Activated naive CD8-positive, alpha-beta T cell treated with anti-CD3 and anti-CD28 coated beads, Interleukin-2, amount 50 U/mL, for 24 hours (primary cell): ENCODE results near the gene ZNF326.

Experiments used
- ATAC-seq: fragments of 150-1000 bp; cut with Tn5 transposase; one replicate; pipeline ENCODE4 v1.10.0; 2021
- DNase-seq: peaks from one replicate; pipeline ENCODE4 v3.0.0; 2021
- H3K27ac Mint-ChIP-seq: one replicate; pipeline ENCODE4 v1.8.0; 2021; ENCODE audit warnings: mild to moderate bottlenecking, mixed read lengths
- H3K27me3 Mint-ChIP-seq: one replicate; pipeline ENCODE4 v1.8.0; 2021; ENCODE audit warnings: mixed read lengths
- H3K36me3 Mint-ChIP-seq: one replicate; pipeline ENCODE4 v1.8.0; 2021; ENCODE audit warnings: low read depth, mixed read lengths
- H3K4me1 Mint-ChIP-seq: one replicate; pipeline ENCODE4 v1.8.0; 2021; ENCODE audit warnings: mixed read lengths
- H3K4me3 Mint-ChIP-seq: one replicate; pipeline ENCODE4 v1.8.0; 2021; ENCODE audit warnings: mild to moderate bottlenecking, moderate library complexity, mixed read lengths
- H3K9me3 Mint-ChIP-seq: one replicate; pipeline ENCODE4 v1.8.0; 2021; ENCODE audit warnings: mixed read lengths

ZNF326 gene, protein sequence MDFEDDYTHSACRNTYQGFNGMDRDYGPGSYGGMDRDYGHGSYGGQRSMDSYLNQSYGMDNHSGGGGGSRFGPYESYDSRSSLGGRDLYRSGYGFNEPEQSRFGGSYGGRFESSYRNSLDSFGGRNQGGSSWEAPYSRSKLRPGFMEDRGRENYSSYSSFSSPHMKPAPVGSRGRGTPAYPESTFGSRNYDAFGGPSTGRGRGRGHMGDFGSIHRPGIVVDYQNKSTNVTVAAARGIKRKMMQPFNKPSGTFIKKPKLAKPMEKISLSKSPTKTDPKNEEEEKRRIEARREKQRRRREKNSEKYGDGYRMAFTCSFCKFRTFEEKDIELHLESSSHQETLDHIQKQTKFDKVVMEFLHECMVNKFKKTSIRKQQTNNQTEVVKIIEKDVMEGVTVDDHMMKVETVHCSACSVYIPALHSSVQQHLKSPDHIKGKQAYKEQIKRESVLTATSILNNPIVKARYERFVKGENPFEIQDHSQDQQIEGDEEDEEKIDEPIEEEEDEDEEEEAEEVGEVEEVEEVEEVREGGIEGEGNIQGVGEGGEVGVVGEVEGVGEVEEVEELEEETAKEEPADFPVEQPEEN

DNA sequence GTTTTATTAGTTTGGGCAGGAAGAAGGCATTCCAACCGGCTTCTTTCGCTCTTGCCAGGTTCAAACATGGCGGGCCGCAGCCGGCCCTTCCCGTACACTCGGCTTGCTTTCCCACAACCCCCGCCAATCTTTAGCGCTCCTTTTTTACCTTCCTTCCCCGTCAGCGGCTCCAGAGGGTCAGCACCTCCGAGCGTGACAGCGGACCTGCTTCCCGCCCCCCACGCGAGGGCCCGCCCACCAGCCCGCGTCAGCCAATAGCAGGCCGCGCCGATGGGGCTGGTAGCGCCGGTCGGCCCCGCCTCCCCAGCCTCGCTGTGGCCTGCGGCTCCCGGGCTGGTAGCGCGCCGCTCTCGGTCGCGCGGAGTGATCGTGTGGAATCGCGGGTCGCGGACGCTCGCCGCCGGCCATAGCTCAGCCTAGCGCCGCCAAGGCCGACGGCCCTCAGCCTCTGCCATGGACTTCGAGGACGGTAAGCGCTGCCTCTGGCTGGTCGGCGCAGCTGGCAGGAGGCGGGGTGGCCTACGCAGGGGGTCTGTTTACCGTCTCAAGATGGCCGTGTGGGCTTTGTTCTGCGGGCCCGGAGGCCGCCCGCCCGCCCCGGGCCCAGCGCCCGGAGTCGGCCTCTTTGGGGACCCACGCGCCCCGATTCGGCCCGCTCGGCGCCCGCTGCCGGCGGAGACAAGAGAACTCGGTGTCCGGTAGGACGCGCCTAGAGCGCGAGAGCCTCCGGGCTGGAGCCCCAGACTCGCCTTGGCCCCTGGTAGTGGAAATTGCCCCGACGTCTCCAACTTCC lies at the start of gene ZNF326:
ZNF326 (plus strand) TSS at position 306 of the 793 bp plus-strand sequence; CDS start at position 454, 148 bp downstream.
- Mint-ChIP-seq H3K27me3 (peaks cover 5% of the 10 kb centered on the region), H3K36me3 (peaks cover 24% of the 10 kb centered on the region), H3K4me1 (peaks cover 47% of the 10 kb centered on the region), H3K4me3 (peak within 1 kb of the TSS; percentile 89), H3K9me3 (no peaks in the 10 kb centered on the region), H3K27ac (peak within 1 kb of the TSS; percentile 79)
- DNase-seq (peak; percentile 96), ATAC-seq (peak; percentile 95)

DNA sequence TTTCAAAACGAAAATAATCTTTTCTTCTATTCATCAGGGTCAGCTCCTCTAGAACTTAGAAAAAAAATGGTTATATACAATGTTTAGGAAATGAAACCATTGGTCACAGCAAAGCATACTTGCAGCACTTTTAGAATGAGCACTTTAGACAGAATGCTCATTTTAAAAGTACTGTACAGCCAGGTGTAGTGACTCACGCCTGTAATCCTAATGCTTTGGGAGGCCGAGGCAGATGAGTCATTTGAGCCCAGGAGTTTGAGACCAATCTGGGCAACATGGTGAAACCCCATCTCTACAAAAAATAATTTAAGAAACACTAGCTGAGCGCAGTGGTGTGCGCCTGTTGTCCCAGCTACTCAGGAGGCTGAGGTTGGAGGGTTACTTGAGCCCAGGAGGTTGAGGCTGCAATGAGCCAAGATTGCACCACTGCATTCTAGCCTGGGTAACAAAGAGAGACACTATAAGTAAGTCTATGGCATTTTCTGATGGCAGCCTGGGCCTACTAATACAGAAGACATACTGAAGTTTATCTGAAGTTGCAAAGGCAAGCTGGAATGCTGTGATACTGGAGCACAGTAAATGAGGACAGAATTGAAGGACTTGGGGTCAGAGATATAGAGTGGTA lies 48.9 kb upstream of the ZNF326 start:
- peaks cover 6% of the 10 kb centered on the region for H3K4me1 Mint-ChIP-seq
- no peaks in the 10 kb centered on the region for H3K9me3 Mint-ChIP-seq
- no peaks in the 10 kb centered on the region for H3K36me3 Mint-ChIP-seq
- H3K4me3 Mint-ChIP-seq = no peak overlapping the region
- DNase-seq (no peak), ATAC-seq (peak; percentile 60)
- peaks cover 3% of the 10 kb centered on the region for H3K27me3 Mint-ChIP-seq
- no peak overlapping the region for H3K27ac Mint-ChIP-seq

DNA sequence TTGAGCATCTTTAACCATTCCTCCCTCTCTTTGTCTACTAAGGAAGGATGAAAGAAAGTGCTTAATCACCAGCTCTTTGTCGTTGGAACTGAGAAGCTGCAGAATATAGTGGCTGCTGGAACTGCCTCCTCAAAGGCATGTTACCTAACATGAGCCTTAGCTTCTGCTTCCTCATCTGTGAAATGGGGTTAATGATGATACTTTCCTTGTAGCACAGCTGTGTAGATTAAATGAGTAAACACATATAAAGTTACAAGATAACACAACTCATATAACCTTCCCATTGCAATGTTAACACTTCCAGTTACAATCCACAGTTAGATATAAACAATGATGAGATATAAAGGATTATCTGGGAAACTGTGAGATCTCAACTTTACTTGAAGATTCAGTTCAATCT lies 48.4 kb upstream of the ZNF326 start:
- no peaks in the 10 kb centered on the region for H3K36me3 Mint-ChIP-seq
- DNase-seq = no peak

DNA sequence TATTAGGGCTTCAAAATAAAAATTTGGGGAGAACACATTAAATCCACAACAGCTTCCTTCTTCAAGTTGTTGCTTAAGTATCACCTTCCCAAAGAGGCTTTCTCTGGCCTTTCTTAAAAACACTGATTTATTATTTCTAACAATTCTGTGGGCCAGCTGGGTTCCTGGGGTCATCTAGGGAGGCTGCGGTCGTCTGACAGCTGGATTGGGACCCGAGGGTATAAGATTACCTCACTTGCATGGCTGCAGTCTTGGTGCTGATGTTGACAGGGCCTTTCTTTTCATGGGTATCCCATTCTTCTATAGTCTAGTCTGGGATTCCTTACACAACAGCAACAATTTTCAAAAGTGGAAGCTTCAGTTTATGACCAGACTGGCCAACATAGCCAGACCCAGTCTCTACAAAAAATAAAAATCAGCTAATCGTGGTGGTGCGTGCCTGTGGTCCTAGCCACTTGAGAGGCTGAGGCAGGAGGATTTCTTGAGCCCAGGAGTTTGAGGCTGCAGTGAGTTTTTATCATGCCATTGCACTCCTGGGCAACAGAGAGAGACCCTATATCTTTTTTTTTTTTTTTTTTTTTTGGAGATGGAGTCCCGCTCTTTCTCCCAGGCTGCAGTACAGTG lies 46.1 kb upstream of the ZNF326 start:
- no peak for ATAC-seq
- H3K9me3 Mint-ChIP-seq = no peaks in the 10 kb centered on the region
- H3K27me3 Mint-ChIP-seq = peaks cover 3% of the 10 kb centered on the region
- no peak for DNase-seq
- peaks cover 18% of the 10 kb centered on the region for H3K4me1 Mint-ChIP-seq
- no peaks in the 10 kb centered on the region for H3K36me3 Mint-ChIP-seq
- H3K27ac Mint-ChIP-seq = no peak overlapping the region
- H3K4me3 Mint-ChIP-seq = no peak overlapping the region

More for the DNA sequence above, 48.4 kb upstream of the ZNF326 start:
- no peak for ATAC-seq
- peaks cover 1% of the 10 kb centered on the region for H3K4me1 Mint-ChIP-seq
- H3K4me3 Mint-ChIP-seq = no peak overlapping the region
- H3K27me3 Mint-ChIP-seq = peaks cover 3% of the 10 kb centered on the region
- no peaks in the 10 kb centered on the region for H3K9me3 Mint-ChIP-seq
- no peak overlapping the region for H3K27ac Mint-ChIP-seq

DNA sequence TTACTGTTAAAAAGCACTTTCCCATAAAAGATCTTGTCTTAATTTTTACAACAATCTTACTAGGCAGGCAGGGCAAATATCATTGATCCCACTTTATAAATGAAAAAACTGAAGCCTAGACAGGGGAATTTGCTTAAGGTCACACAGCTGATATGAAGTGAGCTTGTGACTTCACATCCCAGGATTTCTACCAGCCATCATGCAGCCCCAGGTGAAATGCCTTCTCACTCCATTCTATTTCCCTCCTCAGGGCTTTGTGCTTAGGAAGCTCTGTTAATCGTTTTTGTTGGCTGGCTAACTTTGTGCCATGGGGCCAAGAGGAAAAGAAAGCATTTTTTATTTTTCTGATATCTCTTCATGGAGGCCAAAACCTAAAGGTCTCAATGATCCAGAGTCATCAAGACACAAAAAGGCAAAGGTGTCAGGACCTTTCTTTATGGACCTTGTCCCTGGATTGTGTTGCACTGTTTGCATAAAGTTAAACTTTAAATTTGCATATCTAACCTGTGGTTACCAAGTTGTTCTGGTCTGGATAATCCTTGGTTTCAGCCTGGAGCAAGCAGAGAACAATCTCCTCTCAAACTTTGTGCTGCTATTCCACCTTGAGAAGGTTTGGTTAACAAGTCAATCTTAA lies 44.8 kb upstream of the ZNF326 start:
- H3K27me3 Mint-ChIP-seq = peaks cover 3% of the 10 kb centered on the region
- DNase-seq (no peak), ATAC-seq (no peak)
- H3K9me3 Mint-ChIP-seq = no peaks in the 10 kb centered on the region
- peaks cover 18% of the 10 kb centered on the region for H3K4me1 Mint-ChIP-seq
- H3K4me3 Mint-ChIP-seq = no peak overlapping the region
- no peak overlapping the region for H3K27ac Mint-ChIP-seq
- no peaks in the 10 kb centered on the region for H3K36me3 Mint-ChIP-seq

DNA sequence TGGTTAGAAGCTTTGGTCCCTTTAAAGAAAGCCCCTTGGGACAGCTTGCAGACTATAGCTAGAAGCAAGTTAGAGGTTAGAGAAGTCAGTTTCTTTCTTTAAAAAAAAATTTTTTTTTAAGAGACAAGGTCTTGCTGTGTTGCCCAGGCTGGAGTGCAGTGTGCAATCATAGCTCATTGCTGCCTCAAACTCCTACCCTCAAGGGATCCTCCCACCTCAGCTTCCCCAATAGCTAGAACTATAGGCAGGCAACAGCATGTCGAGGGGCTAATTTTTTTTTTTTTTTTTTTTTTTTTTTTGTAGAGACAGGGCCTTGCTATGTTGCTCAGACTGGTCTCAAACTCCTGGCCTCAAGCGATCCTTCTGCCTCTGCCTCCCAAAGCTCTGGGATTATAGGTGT lies 44.2 kb upstream of the ZNF326 start:
- Mint-ChIP-seq H3K4me1 (peaks cover 18% of the 10 kb centered on the region), H3K27me3 (peaks cover 3% of the 10 kb centered on the region), H3K4me3 (no peak overlapping the region), H3K27ac (no peak overlapping the region), H3K9me3 (no peaks in the 10 kb centered on the region), H3K36me3 (no peaks in the 10 kb centered on the region)
- ATAC-seq = no peak
- DNase-seq = no peak

DNA sequence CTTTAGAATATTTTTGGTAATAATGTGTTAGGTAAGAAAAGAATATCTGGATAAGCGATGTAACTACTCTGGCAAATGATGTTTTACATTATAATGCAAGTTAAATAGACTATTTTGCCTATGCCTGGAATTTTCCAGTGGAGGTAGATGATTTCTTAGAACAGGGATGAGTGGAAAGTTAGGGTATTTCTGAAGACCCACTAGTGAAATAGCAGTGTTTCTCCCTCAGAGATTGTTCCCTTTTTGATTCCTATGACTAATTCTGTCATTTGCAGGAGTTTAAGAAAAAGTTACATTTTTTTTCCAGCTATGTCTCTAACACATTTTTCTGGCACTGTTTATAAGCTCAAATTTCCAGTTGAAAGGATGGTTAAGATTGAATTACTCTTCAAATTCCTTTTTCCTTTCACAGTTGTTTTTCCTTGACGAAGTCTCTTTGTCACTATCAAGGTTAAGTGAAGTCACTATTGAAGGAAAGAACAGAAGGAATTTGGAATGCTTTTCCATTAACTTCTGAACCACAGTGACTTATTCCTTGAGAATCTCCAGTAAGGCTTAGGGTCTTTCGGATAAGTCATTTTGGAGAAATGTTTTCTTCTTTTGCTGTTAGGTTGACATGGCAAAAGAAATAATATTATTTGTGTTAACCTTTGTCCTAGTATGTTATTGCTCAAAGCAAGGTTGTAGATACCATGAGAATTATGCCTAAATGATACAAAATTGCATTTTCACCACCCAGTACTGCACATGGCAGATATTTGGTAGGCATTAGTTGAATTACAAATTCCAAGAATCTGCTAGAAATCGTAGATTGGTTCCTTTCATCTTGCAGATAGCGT lies 42.9 kb upstream of the ZNF326 start:
- Mint-ChIP-seq H3K27me3 (peaks cover 3% of the 10 kb centered on the region), H3K4me1 (peaks cover 22% of the 10 kb centered on the region), H3K9me3 (no peaks in the 10 kb centered on the region), H3K27ac (no peak overlapping the region), H3K4me3 (no peak overlapping the region), H3K36me3 (no peaks in the 10 kb centered on the region)
- ATAC-seq (no peak), DNase-seq (no peak)

DNA sequence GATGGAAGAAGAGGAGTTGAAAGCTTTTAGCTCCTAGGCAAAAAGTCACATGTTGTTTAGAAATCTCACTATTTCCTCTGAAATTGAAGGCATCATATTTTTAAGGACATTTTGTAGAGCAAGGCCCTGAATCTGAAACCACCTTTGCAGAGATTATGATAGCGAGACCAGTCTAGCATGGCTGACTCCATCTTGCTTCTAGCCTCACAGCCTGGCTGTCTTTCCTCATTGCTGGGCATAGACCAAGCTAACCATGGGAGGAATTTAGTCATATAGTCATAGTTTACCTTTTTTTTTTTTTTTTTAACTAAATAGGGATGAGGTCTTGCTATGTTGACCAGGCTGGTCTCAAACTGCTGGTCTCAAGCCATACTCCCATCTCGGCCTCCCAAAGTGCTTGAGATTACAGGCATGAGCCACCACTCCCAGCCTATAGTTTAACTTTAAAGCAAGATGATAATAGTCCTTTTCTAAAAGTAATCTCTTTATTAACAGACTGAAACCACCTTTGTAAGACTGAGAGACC lies 42.2 kb upstream of the ZNF326 start:
- no peak for DNase-seq
- H3K36me3 Mint-ChIP-seq = no peaks in the 10 kb centered on the region
- H3K4me3 Mint-ChIP-seq = no peak overlapping the region
- H3K9me3 Mint-ChIP-seq = no peaks in the 10 kb centered on the region
- peaks cover 3% of the 10 kb centered on the region for H3K27me3 Mint-ChIP-seq
- peak; percentile 26 for ATAC-seq
- H3K27ac Mint-ChIP-seq = no peak overlapping the region
- peaks cover 28% of the 10 kb centered on the region for H3K4me1 Mint-ChIP-seq

DNA sequence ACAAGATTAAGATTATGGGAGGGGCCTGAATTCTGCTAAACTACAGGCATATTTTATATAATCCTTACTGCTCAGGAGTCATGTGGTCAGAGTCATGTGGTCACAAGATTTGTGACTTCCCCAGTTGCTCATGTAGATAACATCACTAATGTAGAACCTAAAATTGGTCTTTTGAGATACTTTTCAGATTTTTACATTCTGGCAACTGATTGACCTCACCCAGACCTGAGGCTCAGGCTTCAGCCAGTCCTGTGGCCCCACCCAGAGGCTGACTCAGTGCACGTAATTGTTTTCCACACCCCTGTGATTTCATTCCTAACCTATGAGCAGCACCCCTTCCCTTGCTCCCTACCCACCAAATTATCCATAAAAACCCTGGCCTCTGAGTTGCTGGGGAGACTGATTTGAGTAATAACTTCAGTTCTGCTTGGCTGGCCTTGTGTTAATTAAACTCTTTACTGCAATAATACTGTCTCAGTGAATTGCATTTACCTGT lies 41.7 kb upstream of the ZNF326 start:
- Mint-ChIP-seq H3K4me3 (no peak overlapping the region), H3K9me3 (no peaks in the 10 kb centered on the region), H3K4me1 (peaks cover 32% of the 10 kb centered on the region), H3K27ac (no peak overlapping the region), H3K27me3 (no peaks in the 10 kb centered on the region), H3K36me3 (no peaks in the 10 kb centered on the region)
- ATAC-seq (peak; percentile 83), DNase-seq (peak; percentile 42)

DNA sequence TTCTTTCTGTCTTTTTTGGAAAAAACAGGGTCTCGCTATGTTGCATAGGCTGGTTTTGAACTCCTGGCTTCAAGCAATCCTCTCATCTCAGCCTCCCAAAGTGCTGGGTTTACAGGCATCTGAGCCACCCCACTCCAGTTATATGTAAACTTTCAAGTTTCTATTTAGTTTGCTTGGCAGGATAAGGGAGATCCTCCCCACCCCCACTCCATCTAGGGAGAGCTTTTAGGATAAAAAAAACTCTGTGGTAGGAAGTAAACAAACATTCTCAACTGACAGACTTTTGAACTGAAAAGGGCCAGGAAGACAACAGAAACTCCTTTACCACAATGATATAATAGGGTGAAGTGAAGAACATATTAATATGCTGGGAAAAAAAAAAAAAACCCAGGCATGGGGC lies 41.0 kb upstream of the ZNF326 start:
- no peaks in the 10 kb centered on the region for H3K27me3 Mint-ChIP-seq
- H3K4me3 Mint-ChIP-seq = no peak overlapping the region
- peaks cover 37% of the 10 kb centered on the region for H3K4me1 Mint-ChIP-seq
- no peak overlapping the region for H3K27ac Mint-ChIP-seq
- DNase-seq = no peak
- ATAC-seq = no peak
- H3K36me3 Mint-ChIP-seq = no peaks in the 10 kb centered on the region
- H3K9me3 Mint-ChIP-seq = no peaks in the 10 kb centered on the region

DNA sequence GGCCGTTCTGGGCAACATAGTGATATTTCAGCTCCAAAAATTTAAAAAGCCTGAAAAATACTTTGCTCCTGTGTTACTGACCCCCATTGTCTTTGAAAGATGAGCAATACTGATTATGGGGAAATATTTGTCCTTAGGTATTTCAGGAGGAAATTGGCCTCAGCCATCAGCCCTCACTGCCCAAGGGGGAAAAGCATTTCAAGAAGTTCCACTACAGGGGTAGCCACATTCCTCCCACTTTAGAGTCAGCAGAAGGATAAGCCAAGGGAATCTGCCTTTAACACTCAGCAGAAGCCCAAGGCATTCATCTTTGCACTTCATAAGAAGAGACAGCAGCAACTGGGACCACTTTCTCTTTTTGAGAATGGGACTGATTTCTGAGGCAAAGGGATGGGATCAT lies 40.5 kb upstream of the ZNF326 start:
- Mint-ChIP-seq H3K27ac (no peak overlapping the region), H3K36me3 (no peaks in the 10 kb centered on the region), H3K27me3 (no peaks in the 10 kb centered on the region), H3K4me3 (no peak overlapping the region), H3K9me3 (no peaks in the 10 kb centered on the region), H3K4me1 (peaks cover 38% of the 10 kb centered on the region)
- ATAC-seq (no peak), DNase-seq (no peak)

DNA sequence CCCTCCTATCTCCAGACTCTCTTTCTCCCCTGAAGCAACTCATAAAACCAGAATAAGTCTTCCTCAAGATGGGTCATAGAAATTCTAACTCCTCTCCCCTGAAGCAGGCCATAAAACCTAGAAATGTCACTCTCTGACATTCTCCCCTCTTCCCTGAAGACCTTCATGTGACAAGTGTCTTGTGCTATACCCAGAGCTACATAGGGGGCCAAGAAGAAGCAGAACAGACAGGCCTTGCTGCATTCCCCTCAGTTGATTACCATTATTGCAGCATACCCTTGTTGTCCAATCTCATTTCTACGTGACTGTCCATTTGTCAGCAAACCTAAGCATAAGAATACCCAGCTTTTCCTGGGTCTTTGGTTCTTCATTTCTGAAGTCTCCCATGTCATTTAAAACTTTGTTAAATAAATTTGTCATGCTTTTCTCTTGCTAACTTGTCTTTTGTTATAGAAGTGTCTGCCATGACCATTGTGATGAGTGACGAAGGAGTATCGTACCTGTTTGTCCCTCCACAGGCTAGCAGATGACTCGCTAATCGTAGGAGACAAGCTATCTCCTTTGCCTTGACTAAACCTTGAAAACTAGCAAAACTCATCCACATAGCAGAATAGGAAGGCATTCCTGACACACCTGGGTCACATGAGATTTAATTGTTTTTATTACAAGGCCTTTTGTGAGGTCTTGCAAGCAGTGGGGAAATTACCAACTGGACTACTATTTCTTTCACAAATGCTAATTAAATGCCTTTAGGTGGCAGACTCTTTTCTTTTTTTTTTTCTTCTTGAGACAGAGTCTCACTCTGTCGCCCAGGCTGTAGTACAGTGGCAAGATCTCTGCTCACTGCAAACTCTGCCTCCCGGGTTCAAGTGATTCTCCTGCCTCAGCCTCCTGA lies 39.4 kb upstream of the ZNF326 start:
- peaks cover 38% of the 10 kb centered on the region for H3K4me1 Mint-ChIP-seq
- H3K4me3 Mint-ChIP-seq = no peak overlapping the region
- no peaks in the 10 kb centered on the region for H3K36me3 Mint-ChIP-seq
- H3K27ac Mint-ChIP-seq = no peak overlapping the region
- no peak for ATAC-seq
- H3K27me3 Mint-ChIP-seq = no peaks in the 10 kb centered on the region
- no peak for DNase-seq
- no peaks in the 10 kb centered on the region for H3K9me3 Mint-ChIP-seq
